MM.1S (cell line): Measurements from ENCODE around the gene BIRC5.

Source experiments
- DNase-seq: peaks from one replicate; pipeline ENCODE4 v3.0.0-alpha.2; 2015
- H2AFZ ChIP-seq: fragments of 300-600 bp; sonication (generic); 2 replicates; pipeline ENCODE4 v1.6.0; 2016; ENCODE audit warnings: antibody characterized with exemption, low read length
- H3F3A ChIP-seq: fragments of 300-600 bp; sonication (generic); 2 replicates; pipeline ENCODE4 v1.6.1; 2016; ENCODE audit warnings: mild to moderate bottlenecking, antibody characterized with exemption, low read length, moderate library complexity, mixed read lengths; ENCODE audit not compliant: insufficient read depth
- H3K27ac ChIP-seq: fragments of 300-600 bp; sonication (generic); 2 replicates; pipeline ENCODE4 v1.5.1; 2016; ENCODE audit warnings: mild to moderate bottlenecking, low read length
- H3K27me3 ChIP-seq: fragments of 300-600 bp; sonication (generic); replicated peaks from 2 replicates; pipeline ENCODE4 v1.6.0; 2016; ENCODE audit warnings: low read length; ENCODE audit not compliant: insufficient read depth
- H3K36me3 ChIP-seq: fragments of 300-600 bp; sonication (generic); replicated peaks from 2 replicates; pipeline ENCODE4 v1.6.1; 2016; ENCODE audit warnings: mild to moderate bottlenecking, low read length, mixed read lengths; ENCODE audit not compliant: insufficient read depth
- H3K4me1 ChIP-seq: fragments of 300-600 bp; sonication (generic); 2 replicates; pipeline ENCODE4 v1.6.1; 2016; ENCODE audit warnings: low read length, mixed read lengths
- H3K4me2 ChIP-seq: fragments of 300-600 bp; sonication (generic); 2 replicates; pipeline ENCODE4 v1.6.0; 2016; ENCODE audit warnings: low read depth, low read length
- H3K4me3 ChIP-seq: fragments of 300-600 bp; sonication (generic); 2 replicates; pipeline ENCODE4 v1.5.1; 2016; ENCODE audit warnings: low read length, mixed read lengths
- H3K79me2 ChIP-seq: fragments of 300-600 bp; sonication (generic); 2 replicates; pipeline ENCODE4 v1.6.1; 2016; ENCODE audit warnings: mixed run types, low read length, mixed read lengths
- H3K9ac ChIP-seq: fragments of 300-600 bp; sonication (generic); 2 replicates; pipeline ENCODE4 v1.6.1; 2016; ENCODE audit warnings: low read length, mixed read lengths
- H3K9me2 ChIP-seq: fragments of 300-600 bp; sonication (generic); replicated peaks from 2 replicates; pipeline ENCODE4 v1.6.1; 2016; ENCODE audit warnings: mild to moderate bottlenecking, low read length, mixed read lengths; ENCODE audit not compliant: insufficient read depth
- H3K9me3 ChIP-seq: fragments of 300-600 bp; sonication (generic); replicated peaks from 2 replicates; pipeline ENCODE4 v1.6.1; 2016; ENCODE audit warnings: mild to moderate bottlenecking, low read length, mixed read lengths; ENCODE audit not compliant: insufficient read depth
- H4K20me1 ChIP-seq: fragments of 300-600 bp; sonication (generic); 2 replicates; pipeline ENCODE4 v1.6.1; 2016; ENCODE audit warnings: mild to moderate bottlenecking, low read length, moderate library complexity, mixed read lengths; ENCODE audit not compliant: insufficient read depth
- EZH2 ChIP-seq: fragments of 300-600 bp; sonication (generic); optimal IDR thresholded peaks from 2 replicates; pipeline ENCODE3; 2017; ENCODE audit warnings: low read depth, mild to moderate bottlenecking, antibody characterized with exemption, low read length, mixed read lengths
- EZH2phosphoT487 ChIP-seq: fragments of 300-600 bp; sonication (generic); IDR thresholded peaks from 2 replicates; pipeline ENCODE4 v1.6.1; 2018; ENCODE audit warnings: antibody characterized with exemption, low read length
- TF ChIP-seq, protein P1 (sequence below): fragments of 300-600 bp; sonication (generic); IDR thresholded peaks from 2 replicates; pipeline ENCODE4 v1.5.1; 2016; ENCODE audit warnings: antibody characterized with exemption, low read length, mixed read lengths

The BIRC5 gene

DNA sequence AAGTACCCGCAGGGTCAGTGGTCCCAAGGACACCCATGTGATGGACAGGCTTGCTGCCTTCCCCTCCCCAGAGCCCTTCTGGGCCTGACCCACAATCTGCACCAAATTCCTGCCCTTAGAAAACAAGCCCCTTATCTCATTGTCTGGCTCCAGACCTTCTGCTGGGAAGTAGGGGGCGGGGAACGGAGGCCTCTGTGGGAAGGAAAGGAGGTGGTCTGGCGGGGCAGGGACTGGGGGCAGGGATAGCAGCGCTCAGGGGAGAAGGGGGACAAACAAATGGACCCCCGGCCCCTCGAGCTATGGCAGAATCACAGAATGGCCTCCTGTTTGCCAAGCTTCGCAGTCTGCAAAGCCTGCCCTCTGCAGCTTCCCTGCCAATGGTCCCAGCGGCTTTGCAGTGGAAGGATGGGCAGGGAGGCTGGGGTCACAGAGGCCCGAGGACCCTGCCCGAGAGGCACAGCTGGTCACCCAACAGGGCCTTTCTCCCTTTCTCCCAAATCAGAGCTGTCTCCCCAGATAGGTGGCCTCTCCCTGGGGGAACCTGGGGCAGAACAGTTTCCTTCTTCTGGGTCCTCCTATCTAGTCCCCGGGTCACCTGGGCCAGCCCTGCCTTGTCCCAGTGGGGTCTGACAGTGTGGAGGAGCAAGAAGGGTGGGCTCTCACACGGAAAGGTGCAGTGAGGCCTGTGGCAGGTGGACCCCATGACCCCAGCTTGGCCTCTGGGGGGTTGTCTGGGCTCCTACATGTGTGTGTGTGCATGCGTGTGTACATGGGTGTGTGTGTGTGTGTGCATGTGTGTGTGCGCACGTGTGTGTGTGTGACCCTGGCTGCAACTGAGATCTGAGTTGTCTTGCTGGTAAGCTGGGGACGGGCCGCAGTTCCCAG, 42.9 kb downstream of the BIRC5 start:
- Histone ChIP-seq H3K36me3 (no peaks in the 10 kb centered on the region), H4K20me1 (no peaks in the 10 kb centered on the region), H3F3A (peaks cover 28% of the 10 kb centered on the region), H3K9me2 (no peaks in the 10 kb centered on the region), H3K27ac (no peak overlapping the region), H3K9ac (no peak overlapping the region), H3K4me3 (no peak overlapping the region), H2AFZ (no peak overlapping the region), H3K79me2 (no peaks in the 10 kb centered on the region), H3K4me2 (no peak overlapping the region), H3K4me1 (peaks cover 36% of the 10 kb centered on the region), H3K27me3 (no peaks in the 10 kb centered on the region), H3K9me3 (no peaks in the 10 kb centered on the region)
- TF ChIP-seq EZH2 (no peak), EZH2phosphoT487 (no peak)
- TF ChIP-seq, protein P1, sequence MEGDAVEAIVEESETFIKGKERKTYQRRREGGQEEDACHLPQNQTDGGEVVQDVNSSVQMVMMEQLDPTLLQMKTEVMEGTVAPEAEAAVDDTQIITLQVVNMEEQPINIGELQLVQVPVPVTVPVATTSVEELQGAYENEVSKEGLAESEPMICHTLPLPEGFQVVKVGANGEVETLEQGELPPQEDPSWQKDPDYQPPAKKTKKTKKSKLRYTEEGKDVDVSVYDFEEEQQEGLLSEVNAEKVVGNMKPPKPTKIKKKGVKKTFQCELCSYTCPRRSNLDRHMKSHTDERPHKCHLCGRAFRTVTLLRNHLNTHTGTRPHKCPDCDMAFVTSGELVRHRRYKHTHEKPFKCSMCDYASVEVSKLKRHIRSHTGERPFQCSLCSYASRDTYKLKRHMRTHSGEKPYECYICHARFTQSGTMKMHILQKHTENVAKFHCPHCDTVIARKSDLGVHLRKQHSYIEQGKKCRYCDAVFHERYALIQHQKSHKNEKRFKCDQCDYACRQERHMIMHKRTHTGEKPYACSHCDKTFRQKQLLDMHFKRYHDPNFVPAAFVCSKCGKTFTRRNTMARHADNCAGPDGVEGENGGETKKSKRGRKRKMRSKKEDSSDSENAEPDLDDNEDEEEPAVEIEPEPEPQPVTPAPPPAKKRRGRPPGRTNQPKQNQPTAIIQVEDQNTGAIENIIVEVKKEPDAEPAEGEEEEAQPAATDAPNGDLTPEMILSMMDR = no peak
- DNase-seq = no peak

DNA sequence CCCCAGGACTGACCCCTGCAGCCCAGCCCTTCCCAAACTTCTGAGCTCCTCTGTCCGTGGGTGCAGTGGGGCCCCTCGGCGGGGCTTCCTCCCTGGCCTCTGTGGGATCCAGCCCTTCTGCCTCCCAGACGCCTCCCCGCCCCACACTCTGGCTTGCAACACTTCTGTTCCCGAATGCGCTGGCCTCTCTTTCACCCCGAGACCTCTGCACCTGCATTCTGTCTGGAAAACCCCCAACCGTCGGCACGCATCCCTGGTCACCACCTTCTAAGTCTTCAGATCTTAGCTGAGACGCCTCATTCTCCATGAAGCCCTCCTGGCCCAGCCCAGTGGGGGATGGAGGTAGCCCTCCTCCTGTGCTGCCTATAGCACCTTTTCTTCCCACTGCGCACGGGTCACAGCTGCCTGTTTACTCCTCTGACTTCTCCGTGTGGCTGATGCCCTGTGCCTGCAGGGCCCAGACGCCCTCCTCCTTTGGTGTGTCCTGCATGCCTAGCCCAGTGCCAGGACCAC, 43.8 kb downstream of the BIRC5 start:
- peak overlapping the region; percentile 95 for H3K4me2 ChIP-seq
- H4K20me1 ChIP-seq = no peaks in the 10 kb centered on the region
- no peaks in the 10 kb centered on the region for H3K79me2 ChIP-seq
- no peaks in the 10 kb centered on the region for H3K36me3 ChIP-seq
- DNase-seq = peak; percentile 86
- TF ChIP-seq EZH2phosphoT487 (no peak), EZH2 (no peak)
- TF ChIP-seq, protein P1 = no peak
- peaks cover 27% of the 10 kb centered on the region for H3K4me1 ChIP-seq
- H3K4me3 ChIP-seq = peak overlapping the region; percentile 34
- no peaks in the 10 kb centered on the region for H3K9me2 ChIP-seq
- peak overlapping the region; percentile 58 for H3K9ac ChIP-seq
- peaks cover 19% of the 10 kb centered on the region for H3F3A ChIP-seq
- peak overlapping the region; percentile 65 for H2AFZ ChIP-seq
- H3K27ac ChIP-seq = peak overlapping the region; percentile 67
- H3K27me3 ChIP-seq = no peaks in the 10 kb centered on the region
- H3K9me3 ChIP-seq = no peaks in the 10 kb centered on the region

DNA sequence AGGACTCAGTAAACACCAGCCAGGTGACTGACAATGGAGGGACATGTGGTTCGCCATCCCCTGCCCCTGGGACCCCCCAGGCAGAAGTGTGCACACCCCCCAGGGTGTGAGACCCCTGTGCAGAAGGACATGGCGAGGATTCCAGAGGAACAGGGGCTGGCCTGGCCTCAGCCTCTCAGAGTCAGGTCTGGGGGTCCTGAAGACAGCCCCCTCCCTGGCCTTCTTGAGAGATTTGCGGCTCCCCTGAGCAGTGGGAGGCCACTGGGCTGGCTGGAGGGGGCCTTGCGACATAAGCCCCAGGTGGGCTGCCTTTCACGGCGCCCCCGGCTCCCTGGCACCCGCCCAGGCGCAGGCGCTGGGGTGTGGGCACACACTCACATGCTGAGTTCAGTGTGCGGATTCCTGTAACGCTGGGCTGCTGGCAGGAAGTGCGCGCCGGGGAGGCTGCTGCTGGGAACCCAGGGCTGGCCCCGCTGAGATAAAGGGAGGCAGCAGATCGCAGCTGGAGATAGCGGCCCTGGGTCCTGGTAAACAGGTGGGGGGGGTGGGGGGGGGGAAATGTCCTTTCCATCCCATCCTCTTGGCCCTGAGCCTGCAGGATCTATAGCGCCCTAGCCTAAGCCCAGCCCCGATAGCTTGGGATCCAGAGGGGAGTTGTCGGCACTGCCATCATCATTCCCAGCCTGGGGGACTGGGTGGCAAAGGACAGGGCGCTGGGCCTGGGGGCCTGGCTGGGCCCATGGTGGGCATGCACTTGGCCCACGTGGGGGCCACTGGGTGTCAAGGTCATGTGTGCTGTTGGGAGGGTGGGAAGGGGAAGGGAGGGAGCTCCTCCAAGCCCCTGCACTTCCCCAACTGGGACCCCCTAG, 44.5 kb downstream of the BIRC5 start:
- H3K79me2 ChIP-seq = no peaks in the 10 kb centered on the region
- no peaks in the 10 kb centered on the region for H3K36me3 ChIP-seq
- TF ChIP-seq, protein P1 = no peak
- TF ChIP-seq EZH2phosphoT487 (no peak), EZH2 (no peak)
- H3K27me3 ChIP-seq = no peaks in the 10 kb centered on the region
- H3K27ac ChIP-seq = peak overlapping the region; percentile 67
- no peaks in the 10 kb centered on the region for H3K9me2 ChIP-seq
- peak overlapping the region; percentile 95 for H3K4me2 ChIP-seq
- peaks cover 22% of the 10 kb centered on the region for H3K4me1 ChIP-seq
- peak overlapping the region; percentile 58 for H3K9ac ChIP-seq
- peak overlapping the region; percentile 65 for H2AFZ ChIP-seq
- DNase-seq = peak; percentile 51
- H4K20me1 ChIP-seq = no peaks in the 10 kb centered on the region
- peaks cover 13% of the 10 kb centered on the region for H3F3A ChIP-seq
- no peaks in the 10 kb centered on the region for H3K9me3 ChIP-seq
- peak overlapping the region; percentile 34 for H3K4me3 ChIP-seq
